Osteoblast (primary cell): ENCODE results near the gene MALRD1. TPM values are rescaled to one million over a fixed set of nuclear protein-coding genes. Genes with fewer than 3 reads are reported as not detected.

ENCODE experiments used
- DNase-seq: peaks from one replicate; pipeline ENCODE4 v3.0.0; 2011; ENCODE audit warnings: low spot score, mixed read lengths; ENCODE audit not compliant: insufficient read length; ENCODE audit errors: missing footprints
- H2AFZ ChIP-seq: 2 replicates; pipeline ENCODE4 v1.6.0; 2011; ENCODE audit warnings: mild to moderate bottlenecking, low read length
- H3K27ac ChIP-seq: 2 replicates; pipeline ENCODE4 v1.5.1; 2011; ENCODE audit warnings: mild to moderate bottlenecking, low read depth, low read length, moderate library complexity
- H3K27me3 ChIP-seq: 2 replicates; pipeline ENCODE4 v1.6.0; 2012; ENCODE audit warnings: mild to moderate bottlenecking, control low read depth, inconsistent platforms, low read length, moderate library complexity; ENCODE audit not compliant: insufficient read depth
- H3K36me3 ChIP-seq: 2 replicates; pipeline ENCODE4 v1.5.1; 2011; ENCODE audit warnings: mild to moderate bottlenecking, low read length, control low read depth, moderate library complexity; ENCODE audit not compliant: insufficient read depth
- H3K4me1 ChIP-seq: 2 replicates; pipeline ENCODE4 v1.5.1; 2011; ENCODE audit warnings: mild to moderate bottlenecking, low read length, control low read depth, moderate library complexity; ENCODE audit not compliant: insufficient read depth
- H3K4me2 ChIP-seq: 2 replicates; pipeline ENCODE4 v1.6.0; 2011; ENCODE audit warnings: mild to moderate bottlenecking, low read length; ENCODE audit not compliant: insufficient read depth
- H3K4me3 ChIP-seq: fragments of 200-600 bp; sonication (generic); 3 replicates; pipeline ENCODE4 v1.5.1; 2012; ENCODE audit warnings: mild to moderate bottlenecking, low read length, inconsistent platforms; ENCODE audit not compliant: insufficient read depth
- H3K79me2 ChIP-seq: 2 replicates; pipeline ENCODE4 v1.6.0; 2012; ENCODE audit warnings: mild to moderate bottlenecking, low read length, control low read depth, inconsistent platforms; ENCODE audit not compliant: insufficient read depth
- H3K9me3 ChIP-seq: 2 replicates; pipeline ENCODE4 v1.5.1; 2011; ENCODE audit warnings: low read depth, low read length, control low read depth
- H4K20me1 ChIP-seq: 2 replicates; pipeline ENCODE4 v1.6.0; 2012; ENCODE audit warnings: mild to moderate bottlenecking, low read length, control low read depth; ENCODE audit not compliant: insufficient read depth
- total RNA-seq: library from RNA; depleted of rRNA; stranded (reverse); fragments of >200 nt; gene quantifications from 2 replicates; pipeline ENCODE4 v1.2.3, GENCODE V29; 2012
- TF ChIP-seq, protein P1 (sequence below): IDR thresholded peaks from 2 replicates; pipeline ENCODE4 v1.5.1; 2011; ENCODE audit warnings: mild to moderate bottlenecking, low read depth, low read length, moderate library complexity; ENCODE audit errors: extremely low read depth

Gene MALRD1
- total RNA-seq, 1 donor, result 2.9 TPM

GRCh38 chr10:19659920-19660655, 611.5 kb downstream of the MALRD1 start:
- peak overlapping the region; percentile 77 for H3K27ac ChIP-seq
- DNase-seq, result peak; percentile 58
- H3K4me2 ChIP-seq, result peak overlapping the region; percentile 33
- H3K27me3 ChIP-seq, result no peaks in the 10 kb centered on the region
- H4K20me1 ChIP-seq, result no peaks in the 10 kb centered on the region
- peaks cover 33% of the 10 kb centered on the region for H3K4me1 ChIP-seq
- TF ChIP-seq, protein P1, sequence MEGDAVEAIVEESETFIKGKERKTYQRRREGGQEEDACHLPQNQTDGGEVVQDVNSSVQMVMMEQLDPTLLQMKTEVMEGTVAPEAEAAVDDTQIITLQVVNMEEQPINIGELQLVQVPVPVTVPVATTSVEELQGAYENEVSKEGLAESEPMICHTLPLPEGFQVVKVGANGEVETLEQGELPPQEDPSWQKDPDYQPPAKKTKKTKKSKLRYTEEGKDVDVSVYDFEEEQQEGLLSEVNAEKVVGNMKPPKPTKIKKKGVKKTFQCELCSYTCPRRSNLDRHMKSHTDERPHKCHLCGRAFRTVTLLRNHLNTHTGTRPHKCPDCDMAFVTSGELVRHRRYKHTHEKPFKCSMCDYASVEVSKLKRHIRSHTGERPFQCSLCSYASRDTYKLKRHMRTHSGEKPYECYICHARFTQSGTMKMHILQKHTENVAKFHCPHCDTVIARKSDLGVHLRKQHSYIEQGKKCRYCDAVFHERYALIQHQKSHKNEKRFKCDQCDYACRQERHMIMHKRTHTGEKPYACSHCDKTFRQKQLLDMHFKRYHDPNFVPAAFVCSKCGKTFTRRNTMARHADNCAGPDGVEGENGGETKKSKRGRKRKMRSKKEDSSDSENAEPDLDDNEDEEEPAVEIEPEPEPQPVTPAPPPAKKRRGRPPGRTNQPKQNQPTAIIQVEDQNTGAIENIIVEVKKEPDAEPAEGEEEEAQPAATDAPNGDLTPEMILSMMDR, result no peak
- no peaks in the 10 kb centered on the region for H3K9me3 ChIP-seq
- no peaks in the 10 kb centered on the region for H3K36me3 ChIP-seq
- no peaks in the 10 kb centered on the region for H3K79me2 ChIP-seq
- H2AFZ ChIP-seq, result peak overlapping the region; percentile 32
- H3K4me3 ChIP-seq, result no peak overlapping the region

- Histone ChIP-seq H3K4me1 (peaks cover 18% of the 10 kb centered on the region), H4K20me1 (no peaks in the 10 kb centered on the region), H2AFZ (no peak overlapping the region), H3K36me3 (no peaks in the 10 kb centered on the region), H3K4me3 (no peak overlapping the region), H3K79me2 (no peaks in the 10 kb centered on the region), H3K27ac (no peak overlapping the region), H3K9me3 (no peaks in the 10 kb centered on the region), H3K27me3 (peaks cover 4% of the 10 kb centered on the region), H3K4me2 (no peak overlapping the region)
- no peak for DNase-seq
- TF ChIP-seq, protein P1, result peak; percentile 21
Observed at GRCh38 chr10:19663344-19663743, 614.7 kb downstream of the MALRD1 start.

DNA sequence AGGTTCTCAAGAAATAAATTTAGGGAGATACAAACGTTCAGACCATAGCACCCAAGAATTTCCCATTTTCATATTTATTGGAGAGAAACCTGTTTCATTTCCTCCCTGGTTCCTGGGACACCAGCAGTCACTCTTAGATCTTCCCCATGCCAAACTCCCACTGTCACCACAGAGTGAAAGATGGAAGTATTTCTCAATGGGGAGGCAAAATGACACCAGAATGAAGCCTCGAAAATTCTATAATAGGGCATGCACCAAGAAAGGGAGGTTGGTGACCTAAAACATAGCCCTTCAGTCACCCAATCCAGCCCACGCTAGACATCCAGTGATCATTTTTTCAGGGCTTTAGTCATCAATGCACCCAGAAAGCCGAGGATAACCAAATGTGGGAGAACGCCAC, 619.5 kb downstream of the MALRD1 start:
- H3K4me1 ChIP-seq, result no peaks in the 10 kb centered on the region
- H3K4me3 ChIP-seq, result no peak overlapping the region
- TF ChIP-seq, protein P1, result no peak
- no peak for DNase-seq
- peaks cover 4% of the 10 kb centered on the region for H3K27me3 ChIP-seq
- no peak overlapping the region for H3K4me2 ChIP-seq
- no peaks in the 10 kb centered on the region for H3K9me3 ChIP-seq
- H2AFZ ChIP-seq, result no peak overlapping the region
- no peaks in the 10 kb centered on the region for H3K79me2 ChIP-seq
- H3K36me3 ChIP-seq, result no peaks in the 10 kb centered on the region
- no peak overlapping the region for H3K27ac ChIP-seq
- H4K20me1 ChIP-seq, result no peaks in the 10 kb centered on the region

GRCh38 chr10:19676063-19676462, 627.5 kb downstream of the MALRD1 start:
- Histone ChIP-seq H3K4me1 (no peaks in the 10 kb centered on the region), H2AFZ (no peak overlapping the region), H3K27me3 (no peaks in the 10 kb centered on the region), H3K27ac (no peak overlapping the region), H3K36me3 (no peaks in the 10 kb centered on the region), H3K9me3 (no peaks in the 10 kb centered on the region), H4K20me1 (no peaks in the 10 kb centered on the region), H3K79me2 (no peaks in the 10 kb centered on the region), H3K4me2 (no peak overlapping the region), H3K4me3 (no peak overlapping the region)
- no peak for DNase-seq
- TF ChIP-seq, protein P1, result no peak
